22Rv1 (cell line): ENCODE results near the gene RHO.

Source experiments
- CTCF ChIP-seq: fragments of 450-650 bp; IDR thresholded peaks from 2 replicates; pipeline ENCODE4 v1.5.1; 2017; ENCODE audit warnings: mild to moderate bottlenecking
- ZFX ChIP-seq: fragments of 450-650 bp; IDR thresholded peaks from 2 replicates; pipeline ENCODE4 v1.6.1; 2017; ENCODE audit warnings: antibody characterized with exemption, borderline replicate concordance

- no peak for TF ChIP-seq CTCF
- TF ChIP-seq ZFX, result no peak
Observed at GRCh38 chr3:129562803-129563202, 34.4 kb downstream of the RHO start.
